Stimulated activated CD8-positive, alpha-beta memory T cell treated with anti-CD3 and anti-CD28 coated beads, Interleukin-7, amount 100 ng/mL, for 48 hours (primary cell): Measurements from ENCODE around the gene ZYG11A.
A peak's percentile ranks its signal among the peaks of the same experiment; 100 is the strongest.
"Not testable (repeated sequence)": the region's sequence is repeated elsewhere in the genome, so short reads cannot be mapped to it uniquely, and the experiment has no call there.

ENCODE experiments used
- DNase-seq, 2 donors: peaks; one replicate each; pipeline ENCODE4 v3.0.0-alpha.2; 2020; ENCODE audit warnings: low read depth in 1 of 2; ENCODE audit errors: extremely low read depth in 1 of 2

Gene ZYG11A

GRCh38 chr1:52842643-52843310, at the start of gene ZYG11A:
TSS of gene ZYG11A (plus strand) at chr1:52842760. CDS start at chr1:52842884, 124 bp downstream.
- peak; percentile 53 to 61 for DNase-seq

GRCh38 chr1:52793717-52794116, 48.8 kb upstream of the ZYG11A start:
- DNase-seq = not testable (repeated sequence)

GRCh38 chr1:52795464-52795863, 47.1 kb upstream of the ZYG11A start:
- DNase-seq = no peak

GRCh38 chr1:52798331-52798730, 44.2 kb upstream of the ZYG11A start:
- no peak for DNase-seq

GRCh38 chr1:52801011-52801410, 41.5 kb upstream of the ZYG11A start:
- no peak for DNase-seq

GRCh38 chr1:52804083-52804482, 38.5 kb upstream of the ZYG11A start:
- not testable (repeated sequence) for DNase-seq

GRCh38 chr1:52814465-52814864, 28.1 kb upstream of the ZYG11A start:
- no peak for DNase-seq

- DNase-seq = not testable (repeated sequence)
These were observed 21.7 kb upstream of the ZYG11A start for GRCh38 chr1:52820830-52821229.

- DNase-seq = no peak
These were observed 16.7 kb upstream of the ZYG11A start for GRCh38 chr1:52825868-52826267.

GRCh38 chr1:52834798-52835197, 7.8 kb upstream of the ZYG11A start:
- DNase-seq = no peak

GRCh38 chr1:52836035-52836434, 6.5 kb upstream of the ZYG11A start:
- no peak for DNase-seq

- not testable (repeated sequence) for DNase-seq
These were observed 3.4 kb upstream of the ZYG11A start for GRCh38 chr1:52839175-52839574.

- not testable (repeated sequence) for DNase-seq
These were observed 2.6 kb downstream of the ZYG11A start for GRCh38 chr1:52845119-52845518.

- DNase-seq = no peak
These were observed 5.9 kb downstream of the ZYG11A start for GRCh38 chr1:52848423-52848822.

- DNase-seq = no peak
These were observed 8.4 kb downstream of the ZYG11A start for GRCh38 chr1:52850951-52851350.

- DNase-seq = no peak
These were observed 10.3 kb downstream of the ZYG11A start for GRCh38 chr1:52852854-52853253.

- DNase-seq = no peak
These were observed 13.0 kb downstream of the ZYG11A start for GRCh38 chr1:52855584-52855983.

- DNase-seq = no peak
These were observed 13.5 kb downstream of the ZYG11A start for GRCh38 chr1:52856026-52856425.

- no peak for DNase-seq
These were observed 14.9 kb downstream of the ZYG11A start for GRCh38 chr1:52857443-52857842.

- DNase-seq = no peak
These were observed 20.3 kb downstream of the ZYG11A start for GRCh38 chr1:52862666-52863458.

GRCh38 chr1:52867087-52867863, 24.7 kb downstream of the ZYG11A start:
- no peak for DNase-seq
